HG03442 (cell line): ENCODE data around the gene TRIM5.
A peak's percentile ranks its signal among the peaks of the same experiment; 100 is the strongest.
"Not testable (repeated sequence)": the region's sequence is repeated elsewhere in the genome, so short reads cannot be mapped to it uniquely, and the experiment has no call there.

Experiments
- ATAC-seq: cut with Tn5 transposase; IDR thresholded peaks from one replicate; pipeline ENCODE4 v1.9.1; 2021; ENCODE audit warnings: mild to moderate bottlenecking, moderate library complexity; ENCODE audit not compliant: unreplicated experiment

TRIM5 gene

GRCh38 chr11:5690216-5690615 is 5.3 kb upstream of the TRIM5 start:
- ATAC-seq, result no peak

GRCh38 chr11:5689551-5689983 is 4.7 kb upstream of the TRIM5 start, which contains the start of gene TRIM22:
TRIM22 (plus strand) TSS chr11:5689790; CDS start chr11:5696233, 6,443 bp downstream.
- ATAC-seq, result peak; percentile 71

- no peak for ATAC-seq
Observed at GRCh38 chr11:5688482-5688881, 3.6 kb upstream of the TRIM5 start.

- ATAC-seq, result no peak
Observed at GRCh38 chr11:5686426-5686825, 1.6 kb upstream of the TRIM5 start.

GRCh38 chr11:5684036-5684645 is 733 bp downstream of the TRIM5 start:
- no peak for ATAC-seq

GRCh38 chr11:5683620-5684019 is 1.3 kb downstream of the TRIM5 start:
- not testable (repeated sequence) for ATAC-seq

- ATAC-seq, result not testable (repeated sequence)
Observed at GRCh38 chr11:5682890-5683441, 1.9 kb downstream of the TRIM5 start.

GRCh38 chr11:5679811-5680210 is 5.1 kb downstream of the TRIM5 start:
- no peak for ATAC-seq

GRCh38 chr11:5674391-5674790 is 10.5 kb downstream of the TRIM5 start:
- no peak for ATAC-seq

GRCh38 chr11:5671831-5672230 is 13.0 kb downstream of the TRIM5 start:
- no peak for ATAC-seq

- ATAC-seq, result no peak
Observed at GRCh38 chr11:5666402-5666793, 18.5 kb downstream of the TRIM5 start.

GRCh38 chr11:5665746-5666401 is 19.0 kb downstream of the TRIM5 start:
- no peak for ATAC-seq

- no peak for ATAC-seq
Observed at GRCh38 chr11:5665051-5665570, 19.8 kb downstream of the TRIM5 start.

GRCh38 chr11:5663511-5663910 is 21.4 kb downstream of the TRIM5 start:
- ATAC-seq, result no peak

- ATAC-seq, result no peak
Observed at GRCh38 chr11:5658318-5658717, 26.6 kb downstream of the TRIM5 start.

- not testable (repeated sequence) for ATAC-seq
Observed at GRCh38 chr11:5656956-5657355, 27.9 kb downstream of the TRIM5 start.

- ATAC-seq, result no peak
Observed at GRCh38 chr11:5655474-5655873, 29.4 kb downstream of the TRIM5 start.

GRCh38 chr11:5646139-5646538 is 38.7 kb downstream of the TRIM5 start:
- ATAC-seq, result no peak

- ATAC-seq, result no peak
Observed at GRCh38 chr11:5643585-5643984, 41.3 kb downstream of the TRIM5 start.

- ATAC-seq, result no peak
Observed at GRCh38 chr11:5639953-5640352, 44.9 kb downstream of the TRIM5 start.

- peak; percentile 88 for ATAC-seq
Observed at GRCh38 chr11:5631969-5632635, 52.8 kb downstream of the TRIM5 start.

GRCh38 chr11:5631417-5631816 is 53.5 kb downstream of the TRIM5 start:
- no peak for ATAC-seq
